B cell (primary cell): ENCODE measurements around the gene PCP4. TPM values are rescaled to one million over a fixed set of nuclear protein-coding genes. Genes with fewer than 3 reads are reported as not detected.

ENCODE experiments used
- ATAC-seq: fragments of 200-7000 bp; cut with Tn5 transposase; one replicate; pipeline ENCODE4 v1.10.0; 2021; ENCODE audit warnings: low read depth, mild to moderate bottlenecking, moderate number of reproducible peaks, moderate library complexity
- CTCF ChIA-PET: fragments of 350-600 bp; sonication (Branson Sonifier 250); formaldehyde crosslinking; loops from one replicate; lab custom pipeline; 2021; ENCODE audit warnings: antibody characterized with exemption, inconsistent platforms; lab: Charles Lee
- POLR2A ChIA-PET: fragments of 350-600 bp; sonication (Branson Sonifier 250); formaldehyde crosslinking; loops from one replicate; lab custom pipeline; 2021; ENCODE audit warnings: antibody characterized with exemption; lab: Charles Lee
- DNase-seq: peaks from one replicate; pipeline ENCODE4 v3.0.0; 2013
- H2AFZ ChIP-seq: 2 replicates; pipeline ENCODE4 v1.6.1; 2012; ENCODE audit warnings: mild to moderate bottlenecking, low read depth, low read length; ENCODE audit not compliant: insufficient read depth, poor library complexity, severe bottlenecking
- H3K27ac ChIP-seq, 2 donors: 1 replicate in 1 of 2; 2 replicates in 1 of 2; pipeline ENCODE4 v1.5.1; 2012 to 2013; ENCODE audit warnings: low read length in 2 of 2, mild to moderate bottlenecking in 2 of 2, moderate library complexity in 1 of 2
- H3K27me3 ChIP-seq, 4 experiments: fragments of 200-600 bp in 1 of 4; sonication (generic) in 1 of 4; replicated peaks in 1 of 4; 1 replicate in 2 of 4; 2 replicates in 2 of 4; pipeline versions ENCODE4 v1.6.1 to v1.7.0; 2013 to 2016; ENCODE audit warnings: low read length in 3 of 4, mild to moderate bottlenecking in 2 of 4, mixed read lengths in 1 of 4, moderate library complexity in 1 of 4; ENCODE audit not compliant: insufficient read depth in 4 of 4, control insufficient read depth in 3 of 4; ENCODE audit errors: control extremely low read depth in 1 of 4
- H3K36me3 ChIP-seq, 2 experiments: replicated peaks in 1 of 2; 1 replicate in 1 of 2; 2 replicates in 1 of 2; pipeline versions ENCODE4 v1.6.1 to v1.7.1; 2013; ENCODE audit warnings: low read length in 1 of 2; ENCODE audit not compliant: insufficient read depth in 2 of 2, control insufficient read depth in 1 of 2; ENCODE audit errors: control extremely low read depth in 1 of 2, extremely low read depth in 1 of 2
- H3K4me1 ChIP-seq, 2 donors: fragments of 200-600 bp in 1 of 2; sonication (generic) in 1 of 2; 1 replicate in 1 of 2; 2 replicates in 1 of 2; pipeline versions ENCODE4 v1.5.1 to v1.6.1; 2013 to 2017; ENCODE audit warnings: low read length in 2 of 2; ENCODE audit not compliant: control insufficient read depth in 2 of 2, insufficient read depth in 2 of 2
- H3K4me2 ChIP-seq: replicated peaks from 2 replicates; pipeline ENCODE3; 2012; ENCODE audit warnings: mild to moderate bottlenecking, low read depth, low read length; ENCODE audit not compliant: poor library complexity, severe bottlenecking
- H3K4me3 ChIP-seq, 5 experiments: fragments of 200-600 bp in 1 of 5; sonication (generic) in 1 of 5; 1 replicate in 3 of 5; 2 replicates in 2 of 5; pipeline versions ENCODE4 v1.5.1 to v1.7.0; 2011 to 2016; ENCODE audit warnings: low read length in 4 of 5, mild to moderate bottlenecking in 4 of 5, low read depth in 2 of 5, control low read depth in 1 of 5, moderate library complexity in 1 of 5; ENCODE audit not compliant: insufficient read depth in 1 of 5; ENCODE audit errors: control extremely low read depth in 1 of 5, extremely low read depth in 1 of 5
- H3K79me2 ChIP-seq: fragments of 200-600 bp; sonication (generic); one replicate; pipeline ENCODE4 v1.6.0; 2016; ENCODE audit warnings: low read length; ENCODE audit not compliant: control insufficient read depth, insufficient read depth
- H3K9ac ChIP-seq: fragments of 200-600 bp; sonication (generic); 2 replicates; pipeline ENCODE4 v1.6.1; 2017; ENCODE audit warnings: mild to moderate bottlenecking, low read length, moderate library complexity
- H3K9me3 ChIP-seq, 3 donors: one replicate each; pipeline versions ENCODE4 v1.6.1 to v1.7.1; 2013; ENCODE audit warnings: low read length in 2 of 3; ENCODE audit not compliant: control insufficient read depth in 2 of 3, insufficient read depth in 1 of 3; ENCODE audit errors: control extremely low read depth in 1 of 3
- H4K20me1 ChIP-seq: 2 replicates; pipeline ENCODE4 v1.6.0; 2012; ENCODE audit warnings: mild to moderate bottlenecking, low read length; ENCODE audit not compliant: insufficient read depth, control insufficient read depth, poor library complexity, severe bottlenecking
- H3K27ac Mint-ChIP-seq: one replicate; pipeline ENCODE4 v1.8.0; 2021; ENCODE audit warnings: mixed read lengths
- H3K27me3 Mint-ChIP-seq: one replicate; pipeline ENCODE4 v1.8.0; 2021; ENCODE audit warnings: mixed read lengths
- H3K4me1 Mint-ChIP-seq: one replicate; pipeline ENCODE4 v1.8.0; 2021; ENCODE audit warnings: mixed read lengths
- H3K4me3 Mint-ChIP-seq: one replicate; pipeline ENCODE4 v1.8.0; 2021; ENCODE audit warnings: mixed read lengths
- H3K9me3 Mint-ChIP-seq: one replicate; pipeline ENCODE4 v1.8.0; 2022; ENCODE audit warnings: mixed read lengths; ENCODE audit not compliant: insufficient read depth
- EZH2 ChIP-seq: IDR thresholded peaks from 2 replicates; pipeline ENCODE4 v1.6.1; 2012; ENCODE audit warnings: borderline replicate concordance, low read depth, mild to moderate bottlenecking, moderate library complexity, low read length; ENCODE audit not compliant: insufficient read depth, poor library complexity, severe bottlenecking
- WGBS: methylation state at CpG from one replicate; pipeline ENCODE4 v1.1.5; 2013; ENCODE audit warnings: missing lambda C conversion rate; ENCODE audit not compliant: insufficient coverage; 5-methylcytosine and 5-hydroxymethylcytosine counted together
- intact Hi-C: fragments of 100-400 bp; cut with micrococcal nuclease; formaldehyde crosslinking; loops from one replicate; pipeline ENCODE4 v1.10.0; 2022
- polyA plus RNA-seq: library from polyadenylated mRNA; depleted of rRNA; stranded (reverse); fragments of >200 nt; gene quantifications from 2 replicates; pipeline ENCODE4 v1.2.3, GENCODE V29; 2012
- total RNA-seq, 2 donors: library from RNA; stranded (reverse); fragments of 120-200 nt in 1 of 2; gene quantifications; 1 replicate in 1 of 2; 2 replicates in 1 of 2; pipeline versions ENCODE4 v1.2.3 to v1.2.4, GENCODE V29; 2013 to 2022
- TF ChIP-seq, protein P1 (sequence below): fragments of 200-600 bp; IDR thresholded peaks from one replicate; pipeline ENCODE4 v1.8.0; 2022; ENCODE audit warnings: antibody characterized with exemption, mild to moderate bottlenecking

PCP4 gene
- total and polyA plus RNA-seq, 2 donors (not counting 1 experiment from before 2014, with no cell fraction given): not detected

DNA sequence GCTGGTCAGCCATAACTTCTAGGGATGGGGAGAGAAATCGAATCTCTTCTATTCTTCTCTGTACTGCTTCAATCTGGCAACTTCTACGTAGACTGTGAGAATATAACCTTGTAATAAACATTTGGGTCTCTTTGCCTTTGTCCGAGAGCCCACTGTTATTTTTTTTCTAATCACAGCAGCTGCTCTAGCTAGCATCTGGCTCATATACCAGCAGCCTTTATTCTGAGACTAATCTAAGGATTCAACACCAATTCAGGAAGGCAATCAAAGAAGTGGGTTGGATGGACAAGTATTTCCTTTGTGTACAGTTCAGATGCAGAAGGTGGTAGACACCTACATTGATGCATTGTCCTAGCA lies 15.6 kb downstream of the PCP4 start:
- Histone ChIP-seq H3K27ac (no peak overlapping the region), H3K9me3 (peaks cover 0 to 3% (median 0%) of the 10 kb centered on the region in 3 donors), H2AFZ (no peak overlapping the region), H3K9ac (no peak overlapping the region), H3K4me3 (no peak overlapping the region), H4K20me1 (no peaks in the 10 kb centered on the region), H3K27me3 (no peaks in the 10 kb centered on the region), H3K79me2 (no peaks in the 10 kb centered on the region), H3K4me2 (no peak overlapping the region), H3K4me1 (no peaks in the 10 kb centered on the region), H3K36me3 (no peaks in the 10 kb centered on the region)
- TF ChIP-seq EZH2: no peak
- TF ChIP-seq, protein P1, sequence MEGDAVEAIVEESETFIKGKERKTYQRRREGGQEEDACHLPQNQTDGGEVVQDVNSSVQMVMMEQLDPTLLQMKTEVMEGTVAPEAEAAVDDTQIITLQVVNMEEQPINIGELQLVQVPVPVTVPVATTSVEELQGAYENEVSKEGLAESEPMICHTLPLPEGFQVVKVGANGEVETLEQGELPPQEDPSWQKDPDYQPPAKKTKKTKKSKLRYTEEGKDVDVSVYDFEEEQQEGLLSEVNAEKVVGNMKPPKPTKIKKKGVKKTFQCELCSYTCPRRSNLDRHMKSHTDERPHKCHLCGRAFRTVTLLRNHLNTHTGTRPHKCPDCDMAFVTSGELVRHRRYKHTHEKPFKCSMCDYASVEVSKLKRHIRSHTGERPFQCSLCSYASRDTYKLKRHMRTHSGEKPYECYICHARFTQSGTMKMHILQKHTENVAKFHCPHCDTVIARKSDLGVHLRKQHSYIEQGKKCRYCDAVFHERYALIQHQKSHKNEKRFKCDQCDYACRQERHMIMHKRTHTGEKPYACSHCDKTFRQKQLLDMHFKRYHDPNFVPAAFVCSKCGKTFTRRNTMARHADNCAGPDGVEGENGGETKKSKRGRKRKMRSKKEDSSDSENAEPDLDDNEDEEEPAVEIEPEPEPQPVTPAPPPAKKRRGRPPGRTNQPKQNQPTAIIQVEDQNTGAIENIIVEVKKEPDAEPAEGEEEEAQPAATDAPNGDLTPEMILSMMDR: no peak
- no CpG with 5 or more reads among the region's 3 CpGs for WGBS
- ATAC-seq (no peak), DNase-seq (no peak)
- H3K4me3 Mint-ChIP-seq: no peak overlapping the region
- H3K9me3 Mint-ChIP-seq: no peaks in the 10 kb centered on the region
- POLR2A ChIA-PET: no interaction called here
- H3K27me3 Mint-ChIP-seq: no peaks in the 10 kb centered on the region
- CTCF ChIA-PET: no interaction called here
- intact Hi-C loops: no loop called here
- H3K4me1 Mint-ChIP-seq: no peaks in the 10 kb centered on the region
- H3K27ac Mint-ChIP-seq: no peak overlapping the region

DNA sequence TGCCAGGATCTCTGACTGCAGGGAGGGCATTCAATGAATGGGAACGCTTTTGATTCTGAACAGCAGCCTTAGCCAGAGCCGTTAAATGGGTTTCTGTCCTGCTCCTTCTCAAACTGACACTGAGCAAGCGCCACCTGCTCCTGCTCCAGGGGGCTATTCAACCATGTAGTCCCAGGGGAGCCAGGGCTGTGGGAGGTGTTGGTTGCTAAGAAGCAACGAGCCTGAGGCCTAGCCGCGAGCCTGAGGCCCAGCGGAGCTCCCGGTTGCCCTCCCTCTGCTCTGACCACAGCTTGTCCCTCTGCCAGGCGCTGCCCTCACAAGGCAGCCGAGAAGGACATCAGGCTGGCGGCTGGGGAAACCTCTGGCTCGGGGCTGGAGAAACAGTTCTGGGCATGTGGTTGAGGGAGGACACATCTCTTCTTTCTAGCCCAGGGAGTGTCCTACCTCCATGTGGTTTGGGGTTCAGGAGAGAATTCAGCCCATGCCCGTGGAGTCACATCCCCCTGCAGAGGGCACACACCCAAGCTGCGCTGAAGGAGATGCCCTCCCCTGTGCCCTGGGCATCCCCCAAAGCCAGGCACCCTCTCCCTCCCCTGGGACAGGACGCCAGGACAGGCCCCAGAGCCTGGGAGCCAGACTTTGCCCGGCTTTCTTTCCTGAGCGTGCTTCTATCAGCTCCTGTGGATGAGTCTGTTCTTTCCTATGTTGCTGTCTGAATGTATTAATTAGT lies 18.0 kb downstream of the PCP4 start:
- no peak overlapping the region for H3K9ac ChIP-seq
- no peak overlapping the region for H3K27ac ChIP-seq
- peaks cover 0 to 7% (median 0%) of the 10 kb centered on the region in 3 donors for H3K9me3 ChIP-seq
- H4K20me1 ChIP-seq: no peaks in the 10 kb centered on the region
- no peak for DNase-seq
- no peak overlapping the region for H3K4me2 ChIP-seq
- no peak overlapping the region for H3K4me3 ChIP-seq
- no peak for ATAC-seq
- H3K9me3 Mint-ChIP-seq: no peaks in the 10 kb centered on the region
- intact Hi-C loops: no loop called here
- no peak overlapping the region for H3K27ac Mint-ChIP-seq
- ChIA-PET POLR2A (no interaction called here), CTCF (no interaction called here)
- TF ChIP-seq, protein P1: no peak
- no peak for TF ChIP-seq EZH2
- no peak overlapping the region for H2AFZ ChIP-seq
- H3K36me3 ChIP-seq: no peaks in the 10 kb centered on the region
- H3K4me1 Mint-ChIP-seq: no peaks in the 10 kb centered on the region
- no peaks in the 10 kb centered on the region for H3K4me1 ChIP-seq
- WGBS: 69% methylated on average over 17 of the region's 17 CpGs
- H3K27me3 ChIP-seq: no peaks in the 10 kb centered on the region
- no peak overlapping the region for H3K4me3 Mint-ChIP-seq
- no peaks in the 10 kb centered on the region for H3K79me2 ChIP-seq
- H3K27me3 Mint-ChIP-seq: no peaks in the 10 kb centered on the region
